GM21447 (cell line): ENCODE measurements around the gene TNN.

Experiments used
- ATAC-seq: cut with Tn5 transposase; IDR thresholded peaks from one replicate; pipeline ENCODE4 v1.9.1; 2021; ENCODE audit not compliant: unreplicated experiment

TNN gene

GRCh38 chr1:175145899-175146528 is 78.4 kb downstream of the TNN start:
- no peak for ATAC-seq

DNA sequence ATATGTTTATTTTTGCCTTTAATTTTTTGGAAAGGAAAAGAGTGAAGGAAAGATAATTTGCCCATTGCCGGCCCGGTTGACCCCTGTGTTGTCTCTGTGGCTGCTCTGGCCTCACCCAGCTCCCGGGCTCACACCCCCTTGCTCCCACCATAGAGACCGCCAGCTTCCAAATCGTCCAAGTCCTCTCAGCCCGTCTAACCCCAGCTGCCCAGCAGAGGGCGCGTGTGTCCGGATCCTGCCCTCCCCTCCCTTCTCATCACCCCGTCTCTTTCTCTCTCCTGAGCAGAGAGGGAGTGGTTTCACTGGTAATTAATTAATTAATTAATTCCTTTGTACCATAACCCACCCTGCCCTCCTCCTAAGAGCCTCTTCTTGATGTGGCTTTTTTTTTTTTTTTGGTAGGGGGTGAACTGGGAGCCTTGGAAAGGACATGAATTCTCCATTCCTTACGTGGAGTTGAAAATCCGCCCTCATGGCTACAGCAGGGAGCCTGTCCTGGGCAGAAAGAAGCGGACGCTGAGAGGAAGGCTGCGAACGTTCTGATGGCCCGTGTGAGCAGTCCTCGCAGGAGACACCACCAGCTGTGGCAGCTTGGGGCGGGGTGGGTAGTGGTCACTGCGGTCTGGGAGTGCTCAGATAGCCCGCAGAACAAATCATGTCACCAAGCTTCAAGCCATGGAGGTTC is 79.0 kb downstream of the TNN start:
- no peak for ATAC-seq

GRCh38 chr1:175147569-175147968 is 79.9 kb downstream of the TNN start:
- ATAC-seq: no peak

DNA sequence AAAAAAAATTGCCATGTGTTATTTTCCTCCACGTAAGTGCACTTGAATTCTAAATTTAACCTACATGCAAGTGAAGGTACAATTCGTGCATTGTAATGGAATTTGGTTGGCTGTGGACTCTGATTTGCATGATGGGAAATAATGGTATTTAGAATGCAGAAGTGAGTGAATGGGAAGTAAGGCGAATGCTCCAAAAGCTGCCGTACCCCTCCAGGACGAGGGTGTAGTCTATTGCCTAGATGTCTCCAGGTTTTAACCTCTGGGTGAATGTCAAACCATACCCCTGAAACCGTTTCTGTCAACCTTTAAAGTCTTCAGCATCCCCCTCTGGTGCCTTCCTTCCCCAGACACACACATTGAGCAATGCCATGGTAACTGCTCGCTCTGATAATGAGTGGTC is 80.4 kb downstream of the TNN start:
- ATAC-seq: no peak

DNA sequence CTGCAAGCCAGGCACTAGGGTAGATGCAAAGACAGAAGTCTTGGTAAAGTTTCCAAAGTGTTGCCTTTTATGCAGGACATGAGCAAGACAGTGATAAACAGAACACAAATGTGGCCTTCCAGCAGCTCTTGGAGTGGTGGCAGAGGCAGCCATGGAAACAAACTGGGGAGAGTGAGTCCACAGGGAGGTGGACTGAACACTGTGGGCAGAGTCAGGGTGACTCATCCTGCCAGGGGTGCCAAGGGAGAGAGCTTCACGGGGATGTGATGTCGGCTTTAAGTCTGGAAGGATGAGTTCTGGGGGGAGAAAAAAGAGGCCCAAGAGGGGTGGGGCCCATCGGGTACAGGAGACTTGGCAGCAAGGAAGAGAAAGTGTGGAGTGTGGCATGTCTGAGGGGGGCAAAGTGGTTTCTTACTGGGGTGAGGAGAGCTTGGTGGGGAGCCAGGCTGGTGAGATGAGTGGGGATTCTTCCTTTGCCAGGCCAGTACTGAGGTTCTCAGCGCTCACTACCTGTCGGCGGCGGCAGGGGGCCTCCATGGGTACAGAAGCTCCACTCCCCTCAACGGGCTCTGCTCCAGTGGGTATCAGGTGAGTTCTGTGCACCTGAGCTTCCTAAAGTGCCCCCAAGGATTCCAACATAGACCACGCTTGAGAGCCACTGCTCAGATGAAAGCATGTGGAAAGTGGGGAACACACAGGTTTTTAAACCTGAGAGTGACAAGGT is 83.1 kb downstream of the TNN start:
- ATAC-seq: no peak

DNA sequence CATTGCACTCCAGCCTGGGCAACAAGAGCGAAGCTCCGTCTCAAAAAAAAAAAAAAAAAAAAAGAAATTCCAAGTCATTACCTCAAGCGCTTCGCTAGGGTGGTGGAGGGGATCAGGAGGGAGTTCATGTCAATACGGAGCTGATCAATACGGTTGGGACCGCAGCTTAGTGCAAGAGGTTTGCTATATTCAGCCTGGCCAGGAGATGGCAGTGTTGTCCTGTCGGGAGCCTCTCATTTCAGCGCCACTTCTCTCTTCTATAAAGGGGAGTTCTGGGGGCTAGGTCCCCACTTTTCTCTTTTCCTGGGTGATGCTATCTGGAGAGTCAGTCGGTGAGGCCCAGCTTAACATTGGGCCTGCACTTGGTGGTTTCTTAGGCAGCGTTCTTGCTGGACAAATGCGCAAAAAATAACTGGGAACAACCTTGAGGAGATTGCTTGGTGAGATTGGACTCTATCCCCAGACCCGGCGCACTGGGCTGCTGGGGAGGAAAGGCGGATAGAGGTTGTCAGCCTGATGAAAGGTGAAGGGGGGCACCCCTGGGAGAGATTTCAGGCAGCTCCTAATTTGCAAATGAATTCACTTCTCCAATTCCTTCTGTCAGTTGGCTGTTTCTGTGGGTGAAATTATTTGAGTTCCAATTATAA is 84.5 kb downstream of the TNN start:
- no peak for ATAC-seq

- no peak for ATAC-seq
These were observed 87.2 kb downstream of the TNN start for GRCh38 chr1:175154629-175155472.

- ATAC-seq: no peak
These were observed 87.8 kb downstream of the TNN start for GRCh38 chr1:175155473-175155856.

DNA sequence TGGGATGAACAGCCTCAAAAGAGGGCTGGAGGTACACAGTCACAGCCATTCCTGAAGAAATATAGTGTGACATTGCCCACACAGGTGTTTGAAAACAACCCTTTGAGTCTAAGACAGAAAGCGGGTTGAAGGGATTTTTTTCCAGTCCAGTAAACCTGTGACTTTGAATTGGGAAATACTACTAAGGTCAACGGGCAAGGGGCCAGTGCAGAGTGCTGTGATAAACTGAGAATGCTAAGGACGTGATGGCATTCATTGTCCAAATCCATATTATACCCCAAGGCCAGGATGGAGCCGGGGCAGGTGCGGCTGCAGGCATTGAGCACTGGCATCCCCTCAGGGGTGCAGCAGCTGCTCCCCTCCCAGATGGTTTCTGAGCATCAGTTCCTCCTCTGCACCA is 88.3 kb downstream of the TNN start:
- ATAC-seq: no peak

- no peak for ATAC-seq
These were observed 89.6 kb downstream of the TNN start for GRCh38 chr1:175157200-175157599.

DNA sequence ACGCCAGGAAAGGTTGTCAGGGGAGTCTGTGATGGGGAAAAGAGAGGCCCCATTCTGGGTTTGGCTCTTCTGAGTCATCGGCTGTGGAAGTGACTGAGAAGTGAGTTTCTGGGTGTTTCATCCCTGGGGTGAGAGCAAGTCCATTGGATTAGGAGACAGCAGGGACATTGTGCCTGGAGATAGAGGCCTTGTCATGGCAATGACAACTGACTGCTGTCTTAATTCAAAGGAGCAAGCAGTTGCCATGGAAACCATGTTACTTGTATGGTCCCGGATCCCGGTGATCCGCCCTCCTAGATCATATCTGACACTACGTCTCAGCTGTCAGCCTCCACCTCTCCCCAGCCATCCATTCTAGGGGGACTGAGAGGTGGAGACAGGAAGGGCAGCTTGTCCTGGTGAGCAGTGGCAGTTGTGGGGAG is 90.5 kb downstream of the TNN start:
- ATAC-seq: no peak

GRCh38 chr1:175162955-175163354 is 95.3 kb downstream of the TNN start:
- ATAC-seq: no peak

DNA sequence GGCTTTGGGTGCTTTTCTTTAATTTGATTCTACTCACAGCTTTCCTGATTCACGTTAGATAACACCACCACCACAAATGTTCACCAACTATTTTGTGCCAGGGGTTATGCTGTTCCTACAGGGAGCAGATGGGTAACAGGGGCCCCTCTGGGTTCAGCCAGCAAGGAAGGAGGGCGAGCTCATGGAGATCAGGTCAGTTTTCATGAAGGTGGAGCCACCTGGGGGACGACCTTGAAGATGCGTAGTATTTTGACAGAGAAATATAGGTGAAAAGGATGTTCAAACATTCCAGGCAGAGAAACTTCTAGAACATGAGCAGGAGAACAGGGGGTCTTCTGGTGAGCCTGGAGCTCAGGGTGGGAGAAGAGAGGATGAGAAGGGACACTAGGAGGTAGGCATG is 96.1 kb downstream of the TNN start:
- ATAC-seq: no peak

- no peak for ATAC-seq
These were observed 97.1 kb downstream of the TNN start for GRCh38 chr1:175164751-175165150.

- no peak for ATAC-seq
These were observed 99.1 kb downstream of the TNN start for GRCh38 chr1:175166746-175167145.

DNA sequence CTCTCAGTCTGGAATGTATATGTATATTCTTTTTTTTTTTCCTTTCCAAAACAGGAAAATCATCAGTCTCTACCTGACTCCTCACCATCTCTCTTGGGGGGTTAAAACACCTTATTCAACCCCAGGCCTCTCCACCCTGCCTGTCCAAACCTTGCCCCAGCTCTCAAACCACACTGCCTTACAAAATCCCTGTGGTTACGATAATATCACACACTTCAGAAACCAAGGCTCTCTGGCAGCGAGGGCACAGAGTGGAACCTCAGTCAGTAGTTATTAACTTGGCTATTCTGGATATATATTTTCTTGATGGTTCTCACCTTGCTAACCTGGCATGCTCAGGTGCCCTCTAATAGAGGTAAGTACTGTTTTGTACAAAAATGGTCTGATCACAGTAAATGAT is 100.2 kb downstream of the TNN start:
- ATAC-seq: no peak

- no peak for ATAC-seq
These were observed 101.1 kb downstream of the TNN start for GRCh38 chr1:175168782-175169181.

DNA sequence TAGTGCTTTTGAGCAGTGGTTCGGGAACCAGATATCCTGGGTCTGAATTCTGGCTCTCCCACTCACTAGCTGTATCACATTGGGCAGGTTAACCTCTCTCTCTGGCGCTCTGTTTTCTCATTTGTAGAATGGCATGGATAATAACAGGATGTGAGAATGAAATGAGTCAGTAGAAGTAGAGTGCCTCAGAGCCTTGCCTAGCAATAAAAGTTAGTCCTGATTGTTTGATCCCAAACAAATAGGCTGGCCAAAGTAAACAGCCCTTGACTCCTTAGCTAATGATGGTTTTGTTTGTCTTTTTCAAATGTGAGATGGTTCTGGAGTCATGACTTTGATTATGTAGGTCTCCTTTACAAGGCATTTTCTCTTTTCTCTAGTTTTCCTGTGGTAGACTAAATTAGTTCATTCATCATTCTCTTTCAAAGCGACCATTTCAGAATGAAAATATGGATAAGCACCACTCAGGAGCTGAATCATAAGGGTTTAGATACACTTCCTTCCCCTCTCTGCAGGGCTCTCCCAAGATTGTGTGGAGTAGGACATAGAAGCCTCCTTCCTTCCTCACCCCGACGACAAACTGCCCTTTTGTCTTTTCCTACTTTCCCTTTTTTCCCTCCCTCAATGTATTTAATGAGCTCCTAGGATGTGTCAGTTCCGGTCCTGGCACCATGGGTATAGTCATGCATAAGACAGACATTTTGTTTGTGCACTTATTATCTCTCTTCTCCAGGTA is 101.8 kb downstream of the TNN start:
- no peak for ATAC-seq

- ATAC-seq: no peak
These were observed 103.6 kb downstream of the TNN start for GRCh38 chr1:175171036-175171913.
